Stimulated activated CD4-positive, alpha-beta T cell treated with anti-CD3 and anti-CD28 coated beads, Interleukin-2, amount 100 ng/mL, for 48 hours (primary cell): ENCODE measurements around the gene PDZRN4.
"Not testable (repeated sequence)": the region's sequence is repeated elsewhere in the genome, so short reads cannot be mapped to it uniquely, and the experiment has no call there.

Experiments
- DNase-seq, 2 donors: peaks; one replicate each; pipeline ENCODE4 v3.0.0-alpha.2; 2020

The PDZRN4 gene

DNA sequence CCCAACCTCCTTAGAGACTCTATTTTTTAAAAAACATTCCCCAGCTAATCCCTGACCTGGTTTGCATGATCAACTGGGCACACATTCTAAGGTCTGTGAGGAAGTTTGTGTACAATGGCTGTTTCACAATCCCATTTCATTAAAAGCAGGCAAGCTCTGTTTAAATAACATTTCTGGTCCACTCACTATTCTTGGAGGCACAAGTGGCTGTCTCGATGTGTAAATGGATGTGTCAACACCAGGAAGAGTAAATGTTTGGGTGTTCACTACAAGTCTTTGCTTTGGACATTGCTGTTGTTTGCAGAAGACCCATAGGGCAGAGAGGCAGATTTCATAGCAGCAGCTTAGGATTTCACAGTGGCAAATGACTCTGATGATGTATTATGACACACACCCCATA lies 98.3 kb downstream of the PDZRN4 start:
- no peak for DNase-seq

DNA sequence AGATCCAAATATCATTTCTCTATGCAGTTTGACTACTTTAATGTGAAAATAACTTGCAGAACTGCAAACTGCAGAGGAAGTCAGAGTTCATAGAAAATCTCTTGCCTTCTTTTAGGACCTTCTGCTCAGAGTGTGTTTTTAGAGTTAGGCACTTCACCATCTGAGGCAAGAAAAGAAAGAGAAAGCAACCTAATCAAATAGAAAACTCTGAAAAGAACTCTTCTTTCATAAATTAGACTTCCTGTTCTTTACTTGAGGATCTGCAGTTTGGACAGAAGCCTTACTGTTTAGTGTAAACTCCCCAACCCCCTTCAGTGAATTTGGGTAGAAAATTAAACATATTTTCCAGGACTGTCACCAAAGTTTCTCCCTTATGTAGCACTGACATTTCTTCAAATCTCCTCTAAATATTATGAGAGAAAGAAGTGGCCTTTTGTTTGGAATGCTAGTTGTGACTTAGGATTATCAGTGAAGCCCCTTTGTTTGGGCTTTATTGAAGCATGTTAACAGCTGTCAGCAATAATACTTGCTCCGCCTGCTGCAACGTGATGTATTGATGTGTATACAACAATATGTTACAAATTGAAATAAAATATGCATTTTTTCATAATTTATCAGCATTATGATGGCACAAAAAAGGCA lies 99.5 kb downstream of the PDZRN4 start:
- DNase-seq: no peak

DNA sequence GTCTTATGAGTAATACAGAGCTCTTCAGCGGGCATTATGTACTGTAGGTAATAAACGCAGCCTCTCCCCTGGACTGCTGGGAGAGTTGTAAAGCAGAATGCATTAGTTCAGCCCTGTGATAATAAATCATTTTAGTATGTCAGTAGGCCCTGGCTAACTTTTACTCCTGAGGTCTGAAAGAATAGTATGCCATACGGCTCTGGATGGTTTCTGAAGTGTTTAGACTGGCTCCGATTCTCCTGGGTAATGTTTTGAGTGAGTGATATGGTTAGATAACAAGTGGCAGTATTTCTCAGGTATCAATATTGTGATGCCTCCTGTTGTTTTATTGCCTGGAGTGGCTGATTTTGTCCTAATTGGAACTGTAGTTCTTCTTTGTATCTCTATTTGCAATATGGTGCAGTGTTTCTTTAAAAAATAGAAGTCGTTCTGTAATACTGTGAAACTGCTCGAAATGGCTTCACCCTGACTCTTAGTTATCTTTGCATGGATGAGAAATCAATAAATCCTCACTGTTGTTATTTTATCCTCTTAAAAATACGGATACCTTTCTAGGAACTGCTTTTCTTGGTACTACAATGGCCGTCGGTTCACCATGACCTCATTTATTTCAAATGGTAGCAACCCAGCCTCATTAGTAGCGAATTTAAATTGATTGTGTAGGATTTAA lies 100.2 kb downstream of the PDZRN4 start:
- no peak for DNase-seq

DNA sequence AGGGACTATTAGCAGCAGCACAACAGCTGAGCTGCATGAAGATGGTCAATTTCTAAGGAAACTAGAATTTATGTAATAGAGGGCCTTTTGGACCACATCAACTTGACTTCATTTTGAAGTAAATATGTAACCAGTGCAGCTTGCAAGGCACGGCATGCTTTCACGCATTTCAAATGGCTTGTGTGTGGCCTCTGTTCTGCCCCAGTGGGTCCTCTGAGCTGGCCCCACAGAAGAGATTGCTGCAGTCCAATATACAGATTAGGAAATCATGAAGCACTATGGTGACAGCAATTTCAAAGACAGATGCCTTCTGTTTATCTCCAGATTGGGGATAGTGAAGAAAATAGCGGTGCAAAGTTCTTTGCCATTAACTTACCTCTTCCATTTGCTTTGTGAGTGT lies 101.4 kb downstream of the PDZRN4 start:
- no peak for DNase-seq

DNA sequence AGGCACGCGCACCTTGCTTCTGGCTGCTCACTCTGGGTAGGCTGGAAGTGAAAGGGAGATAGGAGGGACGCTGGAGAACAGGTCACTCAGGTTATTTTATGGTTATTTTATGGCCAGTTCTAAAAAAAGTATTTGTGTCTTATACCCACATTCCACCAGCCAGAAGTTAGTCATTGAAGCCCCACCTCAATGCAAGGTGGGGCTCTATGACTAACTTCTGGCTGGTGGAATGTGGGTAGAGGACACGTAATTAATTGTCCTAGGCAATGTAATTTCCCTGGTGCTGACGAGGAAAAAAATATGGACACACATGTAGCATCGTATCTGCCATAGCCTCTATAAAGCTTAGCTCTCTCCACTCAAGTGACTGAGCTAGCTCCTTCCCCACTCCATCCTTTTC lies 104.9 kb downstream of the PDZRN4 start:
- DNase-seq: no peak

DNA sequence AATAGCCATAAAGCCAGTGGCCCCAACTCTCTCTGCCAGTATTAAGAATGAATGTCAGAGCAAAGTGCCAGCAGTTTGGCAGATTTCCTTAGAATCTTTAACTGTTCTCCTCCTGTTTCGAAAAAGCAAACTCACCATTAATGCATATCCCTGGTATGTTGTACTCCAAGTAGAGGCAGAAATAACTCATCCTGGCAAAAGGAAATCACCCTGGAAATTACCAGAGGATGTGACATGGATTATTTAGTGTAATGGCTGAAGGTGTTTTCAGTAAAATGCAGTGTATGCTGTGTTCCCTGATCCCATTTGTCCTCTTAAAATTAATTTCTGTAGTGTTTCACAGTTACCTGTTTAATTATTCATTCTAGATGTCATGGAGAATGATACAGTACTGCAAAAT lies 105.3 kb downstream of the PDZRN4 start:
- no peak for DNase-seq

DNA sequence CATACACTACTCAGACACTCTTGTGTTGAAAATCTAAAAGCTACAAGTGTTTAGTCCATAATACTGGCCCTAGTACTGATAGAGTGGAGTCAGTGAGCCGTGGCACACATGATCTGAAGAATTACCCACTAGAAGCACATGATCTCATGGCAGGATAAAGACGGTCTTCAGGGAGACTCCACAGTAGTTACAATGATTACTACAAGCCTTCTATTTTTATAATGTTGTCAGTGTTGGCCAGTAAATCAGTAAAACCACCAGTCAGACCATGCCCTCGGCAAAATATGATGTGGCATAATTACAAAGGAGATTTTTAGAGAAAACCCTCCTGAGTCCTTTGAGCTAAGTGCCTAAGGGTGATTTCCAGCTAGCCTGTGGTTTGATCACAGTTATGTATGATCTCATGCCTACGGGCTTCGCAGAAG lies 114.9 kb downstream of the PDZRN4 start:
- no peak for DNase-seq

DNA sequence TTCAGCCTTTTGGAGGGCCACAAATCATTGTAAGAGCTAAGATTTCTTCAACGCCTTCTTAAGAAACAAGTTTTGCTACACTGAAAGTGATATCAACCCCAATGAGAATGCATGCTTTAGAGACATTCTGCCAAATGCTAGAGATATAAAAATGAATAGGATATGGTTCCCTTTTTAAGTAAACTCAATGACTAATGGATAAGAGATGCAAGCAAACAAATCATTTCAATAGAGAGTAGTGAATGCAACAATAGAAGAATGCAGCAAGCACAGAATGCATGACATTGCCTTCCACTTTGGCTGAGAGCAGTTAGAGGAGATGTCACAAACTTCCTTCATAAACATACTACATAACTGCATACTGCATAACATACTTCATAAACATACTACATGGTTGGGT lies 116.4 kb downstream of the PDZRN4 start:
- DNase-seq: no peak

DNA sequence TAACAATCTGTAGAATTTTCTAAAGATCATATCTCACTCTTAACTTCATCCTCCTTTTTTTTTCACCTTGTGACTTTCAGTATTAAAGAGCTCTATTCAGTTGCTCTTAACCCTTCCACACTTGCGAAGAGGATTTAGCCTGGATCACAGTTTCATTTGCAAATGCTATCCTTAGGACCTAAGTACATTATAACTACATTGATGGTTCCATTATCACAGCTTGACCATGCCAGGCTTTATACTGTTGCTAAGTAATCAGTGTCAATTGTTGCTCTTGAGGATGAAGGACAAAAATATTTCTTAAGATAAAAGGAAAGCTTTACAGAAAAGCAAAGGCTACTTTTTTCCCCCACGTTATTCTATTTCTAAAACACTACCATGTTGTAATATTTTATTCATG lies 122.2 kb downstream of the PDZRN4 start:
- DNase-seq: no peak

DNA sequence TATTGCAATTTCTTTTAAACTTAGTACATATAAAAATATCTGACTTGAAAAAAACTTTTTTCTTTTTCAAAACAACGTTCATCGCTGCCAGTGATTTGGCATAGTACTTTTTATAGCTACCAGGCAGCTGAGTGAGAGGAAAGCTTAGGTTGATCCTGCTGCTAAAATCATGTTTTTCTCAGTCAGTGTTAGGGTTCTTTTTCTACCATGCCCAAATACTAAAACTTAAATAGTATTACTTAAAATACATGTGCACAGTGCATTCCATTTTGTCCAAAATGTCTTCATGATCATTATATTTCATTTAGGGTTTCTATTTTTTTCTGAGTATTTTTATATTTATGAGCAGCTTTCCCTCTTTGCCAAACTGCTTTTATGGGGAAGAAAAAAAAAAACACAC lies 123.8 kb downstream of the PDZRN4 start:
- DNase-seq: no peak

DNA sequence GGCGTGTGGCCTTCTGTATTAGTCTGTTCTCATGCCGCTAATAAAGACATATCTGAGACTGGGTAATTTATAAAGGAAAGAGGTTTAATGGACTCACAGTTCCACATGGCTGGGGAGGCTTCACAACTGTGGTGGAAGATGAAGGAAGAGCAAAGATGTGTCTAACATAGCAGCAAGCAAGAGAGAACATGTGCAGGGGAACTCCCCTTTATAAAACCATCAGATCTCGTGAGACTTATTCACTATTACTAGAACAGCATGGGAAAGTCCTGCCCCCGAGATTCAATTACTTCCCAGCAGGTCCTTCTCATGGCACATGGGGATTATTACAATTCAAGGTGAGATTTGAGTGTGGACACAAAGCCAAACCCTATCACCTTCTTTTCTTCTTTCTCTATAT lies 124.3 kb downstream of the PDZRN4 start:
- DNase-seq: not testable (repeated sequence)

DNA sequence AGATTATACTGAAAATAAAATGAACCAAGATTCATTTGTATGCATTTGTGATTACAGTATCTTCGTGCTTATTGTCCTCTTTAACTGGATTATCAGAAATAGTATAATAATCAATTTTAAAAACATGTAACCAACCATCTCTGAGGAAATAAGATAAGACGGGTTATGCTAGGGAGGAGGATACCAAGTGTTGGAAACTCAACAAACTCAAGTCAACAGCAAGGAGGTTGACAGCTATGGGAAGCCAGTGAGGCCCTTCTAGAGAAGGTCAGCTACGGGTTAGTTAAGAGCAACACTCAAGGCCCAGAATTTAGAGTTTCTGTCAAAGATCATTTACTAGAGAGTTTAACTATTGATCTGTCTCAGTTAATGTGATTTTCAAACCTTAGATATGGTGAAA lies 137.2 kb downstream of the PDZRN4 start:
- DNase-seq: no peak

DNA sequence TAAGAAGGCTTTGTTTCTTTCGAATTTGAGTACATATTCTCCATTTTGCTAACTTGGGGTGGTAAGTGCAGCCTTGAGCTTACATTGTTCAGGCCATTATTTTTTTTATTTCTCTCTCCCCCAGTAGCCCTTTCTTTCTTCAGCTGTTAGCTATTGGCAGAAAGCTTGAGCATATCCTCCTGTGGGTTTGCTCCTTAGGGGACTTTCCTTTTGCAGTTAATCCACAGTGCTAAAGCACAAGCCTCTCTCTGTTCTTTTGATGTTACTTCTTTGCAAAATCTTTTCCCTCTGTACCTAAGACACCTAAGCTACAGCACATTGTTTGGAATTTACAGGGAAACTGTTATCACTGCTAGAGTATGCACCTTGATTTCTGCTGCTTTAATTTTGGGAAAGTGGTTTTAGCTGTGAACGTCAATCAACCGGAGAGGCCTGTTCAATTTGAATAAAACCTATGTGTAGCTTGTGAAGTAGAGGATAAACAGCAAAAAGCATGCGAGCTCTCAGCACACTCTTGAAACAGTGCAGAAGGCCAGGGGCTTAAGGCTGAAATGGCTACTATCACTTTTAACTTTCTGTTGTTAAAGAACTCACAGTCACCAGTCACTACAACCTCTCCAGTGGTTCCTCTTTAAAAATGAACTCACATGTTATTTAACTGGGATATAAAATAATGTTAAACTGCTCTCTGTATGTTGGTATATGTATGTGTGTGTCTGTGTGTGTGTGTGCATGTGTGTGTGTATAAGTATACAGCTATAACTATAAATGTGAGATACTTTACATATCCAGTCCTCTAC lies 139.2 kb downstream of the PDZRN4 start:
- no peak for DNase-seq

DNA sequence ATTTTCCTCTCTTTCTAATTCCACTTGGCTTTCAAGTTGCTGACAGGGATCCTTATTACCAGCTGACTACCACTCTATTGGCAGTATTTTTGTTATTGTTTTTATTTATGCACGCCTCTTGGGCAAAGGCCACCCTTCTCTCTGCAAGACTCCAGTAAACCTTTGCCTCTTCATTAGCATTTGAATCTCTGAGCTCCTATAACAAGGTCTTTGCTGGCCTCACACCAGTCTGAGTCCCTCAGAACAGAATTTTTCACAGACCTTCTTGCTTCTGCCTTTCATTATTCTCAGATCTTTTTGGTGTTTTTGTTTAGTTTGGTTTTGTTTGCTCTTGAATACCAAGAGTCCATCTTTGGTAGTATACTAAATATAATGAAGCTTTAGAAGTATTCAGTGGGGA lies 145.9 kb downstream of the PDZRN4 start:
- DNase-seq: no peak

DNA sequence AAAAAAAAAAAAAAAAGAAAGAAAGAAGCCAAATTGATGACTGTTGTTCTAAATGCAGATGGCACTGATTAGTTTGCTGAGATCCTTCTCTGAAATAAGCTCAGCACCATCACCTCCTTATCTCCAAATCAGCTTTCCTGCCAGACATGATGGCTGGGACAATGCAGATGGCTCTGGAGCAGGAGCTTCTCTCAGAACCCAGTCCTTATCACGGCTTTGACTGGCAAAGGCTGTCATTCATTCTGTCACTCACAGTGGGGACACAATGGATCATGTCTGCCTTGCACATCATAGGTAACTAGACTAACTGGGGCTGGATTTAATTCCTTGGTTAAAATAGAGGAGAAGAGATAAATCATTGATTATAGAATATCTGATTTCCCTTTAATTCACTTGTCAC lies 146.3 kb downstream of the PDZRN4 start:
- DNase-seq: no peak

DNA sequence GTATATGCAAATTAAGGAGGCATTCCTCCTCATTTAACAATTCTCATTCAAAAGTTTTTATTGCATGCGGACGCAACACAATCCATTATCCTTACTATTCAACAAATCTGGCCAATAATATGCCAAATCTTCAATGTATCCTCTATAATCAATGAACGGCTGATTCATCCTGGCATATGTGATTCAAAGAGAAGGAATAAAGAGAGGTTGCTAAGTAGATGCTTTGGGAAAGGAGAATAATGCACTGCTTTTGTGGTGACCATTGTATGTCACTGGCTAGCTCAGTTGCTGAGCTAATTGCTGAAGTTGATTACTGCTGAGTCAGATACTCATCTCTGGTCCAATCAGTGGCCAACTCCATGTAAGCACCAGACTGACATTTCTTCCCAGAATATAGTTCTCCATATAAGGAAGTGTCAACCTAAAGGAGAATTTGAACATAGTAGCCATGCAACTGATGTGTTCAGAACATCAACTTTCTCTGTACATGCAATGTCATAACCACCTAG lies 148.0 kb downstream of the PDZRN4 start:
- DNase-seq: no peak

DNA sequence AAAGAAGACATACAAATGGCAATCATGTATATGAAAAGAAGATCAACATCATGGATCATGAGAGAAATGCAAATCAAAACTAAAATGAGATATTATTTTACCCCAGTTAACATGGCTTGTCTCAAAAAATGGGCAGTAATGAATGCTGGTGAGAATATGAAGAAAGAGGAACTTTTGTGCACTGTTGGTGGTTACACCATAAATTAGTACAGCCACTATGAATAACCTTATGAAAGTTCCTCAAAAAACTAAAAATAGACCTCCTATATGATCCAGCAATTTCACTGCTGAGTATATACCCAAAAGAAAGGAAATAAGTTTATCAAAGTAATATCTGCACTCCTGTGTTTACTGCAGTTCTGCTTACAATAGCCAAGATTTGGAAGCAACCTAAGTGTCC lies 151.7 kb downstream of the PDZRN4 start:
- no peak for DNase-seq

DNA sequence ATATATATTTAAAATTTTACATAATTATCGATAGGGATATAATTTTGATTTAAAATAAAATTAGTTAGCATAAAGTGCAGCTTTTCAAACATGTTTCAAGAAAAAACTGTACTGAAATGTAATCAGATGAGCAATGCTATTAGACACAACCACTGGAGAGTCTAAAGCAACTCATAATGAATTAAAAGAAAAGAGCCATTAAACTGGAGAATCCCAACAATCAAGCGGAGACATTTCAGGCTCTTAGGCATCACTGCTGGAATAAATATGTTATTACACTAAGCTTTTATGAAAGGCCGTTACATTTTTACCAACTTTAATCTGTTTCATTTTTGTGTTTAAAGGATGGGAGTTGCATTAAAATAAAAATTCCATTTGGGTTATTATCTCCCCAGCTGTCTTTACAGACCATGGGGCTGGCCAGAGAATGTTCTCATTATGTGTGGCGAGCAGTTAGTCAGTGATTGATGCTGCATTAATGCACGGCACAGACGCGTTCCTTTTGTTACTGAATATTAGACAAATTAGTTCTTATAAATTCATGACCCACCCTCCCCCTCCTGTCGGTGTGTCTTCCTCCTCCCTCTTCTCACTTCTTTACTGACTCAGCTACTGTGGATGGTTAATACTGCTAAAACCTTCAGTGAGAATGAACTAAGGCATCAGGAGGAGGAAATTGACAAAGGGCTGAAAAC lies 156.8 kb downstream of the PDZRN4 start:
- no peak for DNase-seq

DNA sequence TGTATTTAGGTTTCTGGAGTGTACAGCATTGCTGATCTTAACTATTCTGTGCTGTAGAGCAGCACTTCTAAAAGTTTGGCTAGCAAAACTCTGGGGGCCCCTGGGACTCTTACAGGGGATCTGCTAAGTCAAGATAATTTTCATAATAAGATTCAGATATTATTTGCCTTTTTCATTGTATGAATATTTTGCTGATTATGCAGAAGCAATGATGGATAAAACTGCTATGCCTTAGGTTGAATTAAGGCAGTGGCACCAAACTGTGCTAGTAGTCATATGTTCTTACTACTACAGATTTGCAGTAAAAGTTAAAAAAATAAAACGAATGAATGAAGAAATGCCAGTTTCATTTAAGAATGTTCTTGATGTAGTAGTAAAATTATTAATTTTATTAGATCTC lies 160.1 kb downstream of the PDZRN4 start:
- no peak for DNase-seq

DNA sequence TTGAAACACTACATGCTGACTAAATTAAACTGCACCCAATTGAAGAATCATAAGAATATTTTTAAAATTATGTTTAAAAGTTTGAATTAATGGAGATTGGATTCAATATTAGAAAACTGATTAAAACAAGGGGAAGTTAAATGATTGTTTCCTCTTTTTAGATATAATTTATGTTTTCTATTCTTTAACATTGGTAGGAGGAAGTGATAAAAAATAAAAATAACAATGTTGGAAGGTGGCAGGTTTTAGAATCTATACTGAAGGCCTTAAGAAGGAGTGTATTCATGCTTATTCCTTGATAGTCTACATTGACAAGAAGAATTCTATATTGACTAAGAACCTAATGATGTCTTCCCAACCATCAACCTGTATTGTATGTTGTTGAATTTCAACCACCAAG lies 168.1 kb downstream of the PDZRN4 start:
- no peak for DNase-seq

DNA sequence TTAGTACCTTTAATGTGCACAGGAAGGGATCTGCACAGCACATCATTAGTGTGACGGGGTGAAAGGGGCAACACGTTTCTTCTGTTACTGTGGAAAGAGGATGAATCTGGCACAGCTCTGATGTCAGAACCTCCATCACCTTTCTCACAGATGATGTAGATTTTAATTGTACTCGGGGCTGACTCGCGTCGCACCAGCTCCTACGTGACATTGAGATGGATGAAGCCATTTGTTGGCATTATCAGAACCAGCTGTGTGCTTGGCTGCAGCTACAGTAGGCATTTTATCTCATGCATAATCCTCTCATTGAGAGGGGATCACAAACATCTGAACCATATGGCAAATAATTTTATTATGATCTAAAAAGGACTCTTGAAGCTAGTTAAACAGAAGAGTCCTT lies 173.6 kb downstream of the PDZRN4 start:
- DNase-seq: no peak

DNA sequence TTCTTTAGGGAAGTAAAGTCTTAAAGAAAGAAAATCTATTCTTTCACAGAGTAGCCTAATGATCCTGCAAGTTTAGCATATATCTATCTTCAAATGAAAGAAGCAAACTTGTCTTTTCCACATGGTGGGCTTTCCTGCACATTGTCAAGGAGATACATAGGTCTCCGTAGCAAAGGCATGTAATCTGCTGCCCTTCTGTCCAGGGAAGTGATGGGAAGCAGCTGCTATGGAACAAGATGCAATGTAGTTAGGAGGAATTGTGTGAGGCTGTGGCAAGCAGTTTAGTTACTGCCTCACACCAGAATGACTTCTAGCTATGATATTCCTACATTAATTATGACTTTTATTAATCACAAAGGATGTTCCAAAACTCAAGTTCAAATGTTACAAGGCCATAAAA lies 174.4 kb downstream of the PDZRN4 start:
- no peak for DNase-seq

DNA sequence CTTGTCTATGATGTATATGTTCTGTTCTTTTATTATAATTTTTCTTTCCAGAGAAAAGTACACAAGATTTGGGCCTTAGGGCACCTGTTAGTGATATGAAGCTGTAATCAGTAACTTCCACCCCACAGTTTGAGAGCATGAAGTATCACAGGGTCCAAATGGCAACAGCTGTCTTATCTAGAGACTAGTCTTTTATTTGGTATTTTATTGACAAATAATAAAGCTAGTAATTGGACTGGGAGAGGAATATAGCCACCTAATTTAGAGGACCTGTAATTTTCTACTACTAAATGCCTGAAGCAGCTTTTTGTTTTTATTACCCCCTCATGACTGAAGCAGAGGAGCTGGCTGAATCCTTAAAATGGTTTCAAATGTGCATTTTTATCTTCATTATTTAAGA lies 174.8 kb downstream of the PDZRN4 start:
- no peak for DNase-seq
